NCI-H460 (cell line): ENCODE results near the gene ECE1. TPM values are rescaled to one million over a fixed set of nuclear protein-coding genes. Genes with fewer than 3 reads are reported as not detected.
"Not testable (repeated sequence)": the region's sequence is repeated elsewhere in the genome, so short reads cannot be mapped to it uniquely, and the experiment has no call there.

ENCODE experiments used
- DNase-seq: peaks from one replicate; pipeline ENCODE4 v3.0.0-alpha.2; 2016; ENCODE audit warnings: low read depth; ENCODE audit errors: extremely low read depth
- total RNA-seq: library from RNA; depleted of rRNA; stranded (reverse); fragments of >200 nt; shearing (Covaris generic); gene quantifications from 2 replicates; pipeline ENCODE4 v1.2.3, GENCODE V29; 2014

ECE1 gene
- total RNA-seq, 1 experiment from 2014 or later, result 72.8 TPM

- DNase-seq, result no peak
Observed at GRCh38 chr1:21293537-21294265, 3.4 kb upstream of the ECE1 start.

- DNase-seq, result no peak
Observed at GRCh38 chr1:21292984-21293536, 2.8 kb upstream of the ECE1 start.

- DNase-seq, result no peak
Observed at GRCh38 chr1:21292503-21292983, 2.3 kb upstream of the ECE1 start.

DNA sequence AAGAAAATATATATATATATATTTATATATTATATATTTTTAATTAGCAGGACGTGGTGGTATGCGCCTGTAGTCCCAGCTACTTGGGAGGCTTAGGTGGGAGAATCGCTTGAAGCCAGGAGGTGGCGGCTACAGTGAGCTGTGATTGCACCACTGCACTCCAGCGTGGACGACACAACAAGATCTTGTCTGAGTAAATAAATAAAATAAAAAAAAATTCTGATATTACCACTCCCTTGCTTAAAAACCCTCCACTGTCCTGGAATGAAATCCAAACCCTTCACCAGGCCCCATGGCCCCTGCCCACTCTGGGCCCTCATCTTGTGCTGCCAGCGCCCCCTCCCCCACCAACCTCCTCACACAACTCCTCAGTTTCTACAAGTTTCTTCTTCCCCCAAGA is 1.7 kb upstream of the ECE1 start:
- no peak for DNase-seq

- no peak for DNase-seq
Observed at GRCh38 chr1:21291184-21291583, 921 bp upstream of the ECE1 start.

DNA sequence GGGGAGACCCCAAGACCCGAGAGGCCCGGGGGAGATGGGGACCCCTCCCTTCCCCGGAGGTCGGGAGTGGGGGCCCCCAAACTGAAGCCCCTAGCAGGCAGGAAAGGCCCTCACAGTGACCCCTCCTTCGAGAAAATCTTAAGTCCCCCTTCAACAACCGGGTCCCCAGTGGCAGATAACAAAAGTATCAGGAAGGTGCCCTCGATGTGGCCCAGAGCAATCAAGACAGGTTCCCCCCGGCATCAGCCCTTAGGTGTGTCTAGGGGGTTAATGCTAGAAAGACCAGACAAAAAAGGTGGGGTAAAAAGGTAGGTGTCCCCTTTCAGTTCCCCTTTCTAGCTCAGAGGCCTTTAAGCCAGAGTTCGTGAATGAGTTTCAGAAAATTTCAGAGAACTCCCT is 282 bp upstream of the ECE1 start:
- DNase-seq, result no peak

DNA sequence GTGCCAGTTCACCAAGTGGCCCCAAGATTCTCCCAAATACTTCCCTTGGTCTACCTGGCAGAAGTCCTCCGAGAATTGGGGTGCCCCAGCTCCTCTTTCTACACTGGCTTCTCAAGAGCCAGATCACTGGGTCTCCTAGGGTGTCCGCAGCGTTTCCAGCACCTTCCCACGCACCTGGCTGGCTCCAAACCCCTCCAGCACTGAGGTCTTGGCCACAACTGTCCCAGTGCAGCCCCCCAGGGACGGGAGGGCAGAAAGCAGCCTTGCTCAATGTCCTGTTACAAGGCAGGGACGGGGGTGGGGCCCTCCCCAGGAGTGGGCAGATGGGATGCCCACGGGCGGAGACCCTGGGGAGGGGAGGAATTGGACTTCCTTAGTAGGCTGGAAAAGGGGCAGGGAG is 1.1 kb downstream of the ECE1 start:
- no peak for DNase-seq

DNA sequence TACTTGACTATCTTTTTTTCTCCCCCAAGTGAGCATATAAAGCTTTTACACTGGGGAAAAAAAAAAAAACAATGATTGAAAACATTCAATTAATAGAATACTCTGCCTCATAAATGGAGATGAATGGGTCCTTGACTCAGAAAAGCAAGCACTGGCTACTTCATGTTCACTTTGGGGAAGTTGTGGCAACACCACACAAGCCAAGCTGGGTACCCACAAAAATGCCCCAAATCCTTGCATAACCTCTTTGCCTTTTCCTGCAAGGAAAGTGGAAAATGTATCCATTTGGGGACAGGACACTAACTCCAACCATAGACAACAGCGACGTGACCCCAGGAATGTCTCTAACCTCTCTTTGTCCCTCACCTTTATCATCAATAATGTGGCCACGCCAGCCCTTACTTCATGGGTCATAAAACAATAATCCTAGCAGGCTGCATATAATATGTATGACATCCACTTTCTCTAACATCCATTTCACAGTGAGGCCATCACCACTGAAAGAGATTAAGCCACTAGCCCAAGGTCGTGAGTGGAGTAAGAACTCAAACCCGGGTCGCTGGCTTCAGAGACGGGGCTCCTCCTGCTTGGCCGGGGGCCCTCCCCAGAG is 2.3 kb downstream of the ECE1 start:
- DNase-seq, result no peak

DNA sequence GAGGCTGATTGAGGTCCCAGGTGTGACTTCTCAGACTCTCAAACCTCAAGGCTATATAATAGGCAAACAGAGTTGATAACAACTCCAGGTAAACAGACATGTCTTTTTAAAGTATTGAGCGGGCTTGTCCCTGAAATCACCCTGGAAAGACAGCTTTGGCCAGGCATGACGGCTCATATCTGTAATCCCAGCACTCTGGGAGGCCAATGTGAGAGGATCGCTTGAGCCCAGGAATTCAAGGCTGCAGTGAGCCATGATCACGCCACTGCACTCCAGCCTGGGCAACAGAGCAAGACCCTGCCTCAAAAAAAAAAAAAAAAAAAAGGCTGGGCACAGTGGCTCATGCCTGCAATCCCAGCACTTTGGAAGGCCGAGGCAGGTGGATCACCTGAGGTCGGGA is 4.9 kb downstream of the ECE1 start:
- not testable (repeated sequence) for DNase-seq

DNA sequence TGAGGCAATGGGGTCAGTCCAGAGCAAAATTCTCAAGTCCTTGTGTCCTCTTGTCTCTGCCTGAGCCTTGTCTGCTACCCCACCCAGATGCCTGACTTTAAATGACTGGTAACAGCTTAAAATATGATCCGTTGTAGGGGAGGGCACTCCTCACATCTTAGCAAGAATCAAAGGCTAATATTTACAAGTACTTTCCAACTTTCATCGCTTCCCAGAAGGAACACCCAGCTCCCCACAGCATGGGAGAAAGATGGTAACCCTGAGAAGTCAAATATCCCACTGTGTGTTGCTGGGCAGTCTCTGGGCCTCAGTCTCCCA is 5.2 kb downstream of the ECE1 start:
- no peak for DNase-seq

- no peak for DNase-seq
Observed at GRCh38 chr1:21284206-21285054, 5.8 kb downstream of the ECE1 start.

DNA sequence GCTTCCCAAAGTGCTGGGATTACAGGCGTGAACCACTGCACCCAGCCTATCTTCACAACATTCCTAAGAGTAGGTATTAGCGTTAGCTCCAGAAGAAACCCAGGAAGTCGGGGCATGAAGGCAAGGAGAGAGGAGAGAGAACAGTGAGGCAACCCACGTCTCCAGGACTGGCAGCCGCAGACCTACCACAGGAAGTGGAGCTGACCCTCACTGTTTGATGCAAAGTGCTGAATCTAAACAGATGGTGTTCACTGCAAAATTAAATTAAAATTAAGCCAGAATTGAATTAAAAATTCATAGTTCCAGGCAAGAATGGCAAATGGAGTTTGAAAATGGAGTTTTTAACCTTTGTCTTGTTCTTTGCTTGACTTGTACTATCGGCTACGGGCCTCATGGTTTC is 6.7 kb downstream of the ECE1 start:
- no peak for DNase-seq

DNA sequence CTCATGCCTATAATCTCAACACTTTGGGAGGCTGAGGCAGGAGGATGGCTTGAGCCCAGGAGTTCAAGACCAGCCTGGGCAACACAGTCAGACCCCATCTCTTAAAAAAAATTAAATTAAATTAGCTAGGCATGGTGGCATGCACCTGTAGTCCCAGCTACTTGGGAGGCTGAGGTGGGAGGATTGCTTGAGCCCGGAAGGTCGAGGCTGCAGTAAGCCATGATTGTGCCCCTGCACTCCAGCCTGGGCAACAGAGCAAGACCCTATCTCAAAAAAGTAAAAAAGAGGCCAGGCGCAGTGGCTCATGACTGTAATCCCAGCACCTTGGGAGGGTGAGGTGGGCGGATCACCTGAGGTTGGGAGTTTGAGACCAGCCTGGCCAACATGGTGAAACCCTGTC is 8.2 kb downstream of the ECE1 start:
- not testable (repeated sequence) for DNase-seq

- no peak for DNase-seq
Observed at GRCh38 chr1:21280482-21280881, 9.8 kb downstream of the ECE1 start.

DNA sequence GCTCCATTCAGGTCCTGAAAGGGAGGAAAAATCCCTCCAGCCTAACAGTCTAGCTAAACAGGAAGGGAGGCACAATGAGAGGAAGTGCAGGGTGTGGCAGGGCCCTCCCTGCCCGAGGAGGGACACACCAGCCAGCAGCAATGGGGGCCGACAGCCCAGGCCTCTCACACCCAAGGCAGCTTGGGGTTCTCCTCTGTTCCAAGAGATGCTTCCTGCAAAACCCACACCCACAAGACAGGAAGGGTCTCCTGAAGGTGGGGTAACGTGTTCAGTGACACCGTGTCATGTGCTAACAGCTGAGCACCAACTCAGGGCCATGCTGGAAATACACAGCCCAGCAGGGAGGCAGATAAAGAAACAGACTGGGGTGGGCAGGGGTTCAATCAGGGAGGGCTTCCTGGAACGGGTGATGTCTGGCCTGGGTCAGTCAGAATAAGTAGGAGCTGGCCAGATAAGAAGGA is 10.2 kb downstream of the ECE1 start:
- DNase-seq, result no peak

DNA sequence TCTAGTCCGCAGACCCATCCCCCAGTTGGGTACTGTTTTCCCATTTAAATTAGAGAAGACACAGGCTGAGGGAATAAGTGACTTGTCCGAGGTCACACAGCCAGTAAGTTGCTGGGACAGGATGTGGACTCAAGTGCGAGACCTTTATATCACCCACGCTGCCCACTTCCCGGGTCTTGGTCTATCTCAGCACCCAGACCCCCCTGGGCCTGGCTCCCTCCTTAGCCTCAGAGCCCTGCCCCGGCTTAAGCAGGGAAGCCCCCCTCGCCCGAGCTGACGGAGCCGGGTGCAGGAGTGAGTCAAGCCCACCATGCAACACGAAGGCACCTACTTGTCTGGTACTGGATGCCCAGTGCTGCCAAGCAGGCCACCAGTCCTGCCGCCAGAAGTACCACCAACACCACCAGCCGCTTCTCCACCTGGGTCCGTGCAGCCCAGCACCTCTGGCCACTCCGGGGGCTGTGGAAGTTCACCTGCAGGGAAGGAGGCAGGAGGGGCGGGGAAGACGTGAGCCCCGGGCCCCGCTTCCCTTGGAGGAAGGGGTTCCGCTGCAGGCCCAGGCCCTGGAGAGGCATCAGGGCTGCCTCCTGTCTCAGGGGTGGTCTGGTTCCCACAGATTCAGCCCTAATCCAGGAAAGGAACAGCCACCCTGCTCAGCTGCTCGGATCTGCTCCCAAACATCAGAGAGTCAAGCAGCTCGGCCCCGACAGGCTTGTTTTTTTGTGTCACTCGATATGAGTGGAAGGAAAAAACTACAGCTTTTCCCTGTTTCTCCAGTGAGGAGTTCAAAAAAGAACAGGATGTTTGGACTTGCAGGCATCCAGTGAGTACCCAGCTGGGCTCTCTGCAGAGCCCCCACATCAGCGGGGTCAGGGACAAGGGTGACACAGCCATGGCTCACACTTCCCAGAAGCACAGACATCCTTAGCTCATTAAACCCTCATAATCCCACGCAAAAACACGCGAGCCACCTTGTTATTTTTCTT is 11.1 kb downstream of the ECE1 start:
- no peak for DNase-seq

DNA sequence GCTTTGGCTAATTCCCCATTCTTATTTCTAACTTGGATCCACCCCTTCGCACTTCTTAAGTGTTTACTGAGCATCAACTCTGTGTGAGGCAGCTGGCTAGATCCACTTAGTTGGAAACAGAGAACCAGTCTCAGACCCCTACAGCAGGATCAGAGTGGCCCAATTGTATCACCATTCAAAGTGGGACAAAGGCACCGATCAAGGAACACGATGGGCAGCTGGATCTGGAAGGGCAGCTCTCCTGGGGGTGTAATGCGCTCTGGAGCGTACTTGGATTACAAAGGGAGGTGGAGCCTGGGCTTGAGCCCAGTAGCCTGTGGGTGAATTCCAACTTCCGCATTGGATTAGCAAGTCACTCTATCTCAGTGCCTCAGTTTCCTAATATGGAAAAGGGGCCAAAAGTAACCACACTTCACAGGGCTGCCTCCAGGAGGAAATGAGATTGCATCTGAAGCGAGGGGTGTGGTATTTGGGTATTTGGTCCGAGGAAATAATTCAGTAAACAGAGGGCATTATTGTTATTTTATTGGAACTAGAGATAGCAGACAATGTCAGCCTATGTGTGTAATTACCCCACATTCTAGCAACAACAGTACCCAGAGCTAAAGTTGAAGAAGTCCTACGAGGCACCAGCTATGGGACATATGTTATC is 11.9 kb downstream of the ECE1 start:
- no peak for DNase-seq

- DNase-seq, result no peak
Observed at GRCh38 chr1:21277180-21277579, 13.1 kb downstream of the ECE1 start.

DNA sequence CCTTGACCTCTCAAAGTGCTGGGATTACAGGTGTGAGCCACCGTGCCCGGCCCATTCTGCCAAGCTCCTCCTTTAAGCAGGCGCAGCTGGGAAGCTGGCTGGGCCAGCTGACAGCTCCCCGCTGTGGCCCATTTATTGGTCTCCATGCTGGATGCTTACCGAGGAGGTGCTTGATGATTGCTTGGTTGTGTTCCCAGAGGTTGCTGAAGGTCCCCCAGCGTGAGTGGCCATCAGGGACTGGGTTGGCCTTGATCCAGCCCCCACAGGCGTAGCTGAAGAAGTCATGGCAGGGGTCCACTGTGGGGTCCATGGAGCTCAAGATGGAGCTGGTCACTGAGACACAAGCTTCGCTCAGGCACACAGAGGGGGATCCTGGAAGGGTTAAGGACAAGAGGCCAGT is 17.7 kb downstream of the ECE1 start:
- no peak for DNase-seq

DNA sequence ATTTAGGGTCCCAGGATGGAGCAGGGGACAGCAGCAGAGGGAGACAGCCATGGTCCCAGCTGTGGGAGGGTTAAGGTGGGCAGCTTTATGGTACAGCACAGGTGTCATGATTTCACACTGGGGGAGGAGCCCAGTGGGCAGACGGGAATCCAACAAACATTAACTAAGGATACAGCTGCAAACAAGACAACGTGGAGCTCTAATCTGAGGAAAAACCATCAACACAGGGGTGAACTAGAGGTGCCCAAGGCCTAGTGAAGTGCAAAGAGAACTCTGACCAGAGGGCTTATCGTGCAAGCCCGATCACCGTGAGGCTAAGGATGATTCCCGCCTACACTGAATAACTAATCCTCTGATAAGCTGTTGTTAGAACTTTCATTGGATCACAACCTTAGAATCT is 18.7 kb downstream of the ECE1 start:
- no peak for DNase-seq
